ENCODE results near the gene DNAAF5.

DNA sequence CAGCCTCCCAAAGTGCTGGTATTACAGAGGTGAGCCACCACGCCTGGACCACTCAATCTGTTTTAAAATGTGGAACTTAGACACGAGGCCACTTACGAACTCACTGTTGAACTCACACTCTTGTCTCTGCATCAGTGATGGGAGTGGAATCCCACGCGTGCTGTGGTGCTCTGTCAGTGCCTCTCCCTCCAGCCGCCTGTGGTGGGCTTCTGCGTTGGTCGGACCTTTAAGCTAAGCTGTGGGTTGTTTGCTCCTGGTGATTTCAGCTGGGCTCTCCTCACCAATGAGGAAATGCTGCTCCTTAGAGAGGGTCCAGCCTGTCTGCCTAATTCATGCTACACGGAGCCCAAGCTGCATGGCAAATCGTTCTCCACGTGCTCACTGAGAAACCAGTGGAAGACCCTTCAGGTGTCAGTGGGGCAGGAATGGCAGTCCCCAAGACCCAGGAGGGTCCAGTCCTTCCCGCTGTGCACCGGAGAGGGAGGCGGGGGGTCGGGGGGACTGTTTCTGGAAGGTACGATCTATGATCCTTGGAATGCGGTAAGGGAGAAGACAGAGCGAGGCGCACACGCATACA, 18.4 kb downstream of the DNAAF5 start:
- TF ChIP-seq, protein P1, sequence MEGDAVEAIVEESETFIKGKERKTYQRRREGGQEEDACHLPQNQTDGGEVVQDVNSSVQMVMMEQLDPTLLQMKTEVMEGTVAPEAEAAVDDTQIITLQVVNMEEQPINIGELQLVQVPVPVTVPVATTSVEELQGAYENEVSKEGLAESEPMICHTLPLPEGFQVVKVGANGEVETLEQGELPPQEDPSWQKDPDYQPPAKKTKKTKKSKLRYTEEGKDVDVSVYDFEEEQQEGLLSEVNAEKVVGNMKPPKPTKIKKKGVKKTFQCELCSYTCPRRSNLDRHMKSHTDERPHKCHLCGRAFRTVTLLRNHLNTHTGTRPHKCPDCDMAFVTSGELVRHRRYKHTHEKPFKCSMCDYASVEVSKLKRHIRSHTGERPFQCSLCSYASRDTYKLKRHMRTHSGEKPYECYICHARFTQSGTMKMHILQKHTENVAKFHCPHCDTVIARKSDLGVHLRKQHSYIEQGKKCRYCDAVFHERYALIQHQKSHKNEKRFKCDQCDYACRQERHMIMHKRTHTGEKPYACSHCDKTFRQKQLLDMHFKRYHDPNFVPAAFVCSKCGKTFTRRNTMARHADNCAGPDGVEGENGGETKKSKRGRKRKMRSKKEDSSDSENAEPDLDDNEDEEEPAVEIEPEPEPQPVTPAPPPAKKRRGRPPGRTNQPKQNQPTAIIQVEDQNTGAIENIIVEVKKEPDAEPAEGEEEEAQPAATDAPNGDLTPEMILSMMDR (conservative IDR thresholded peaks at IDR 0.05; ENCODE audit: low read depth, low read length), result no peak
- TF ChIP-seq POLR2A (IDR thresholded peaks at IDR 0.05; ENCODE audit: low read depth, low read length) (no peak), BHLHE40 (IDR thresholded peaks at IDR 0.05; ENCODE audit: low read depth, low read length) (no peak), SMC3 (IDR thresholded peaks at IDR 0.05; ENCODE audit: low read depth, low read length) (no peak), CHD1 (IDR thresholded peaks at IDR 0.05; ENCODE audit: low read depth, low read length) (no peak), RCOR1 (IDR thresholded peaks at IDR 0.05; ENCODE audit: insufficient replicate concordance, low read length) (no peak), RFX5 (IDR thresholded peaks at IDR 0.05; ENCODE audit: low read depth, low read length) (no peak), RAD21 (IDR thresholded peaks at IDR 0.05; ENCODE audit: low read length) (no peak), MAZ (IDR thresholded peaks at IDR 0.05; ENCODE audit: borderline replicate concordance, low read depth, low read length) (no peak), MAFK (IDR thresholded peaks at IDR 0.05; ENCODE audit: low read depth, low read length) (no peak), MXI1 (IDR thresholded peaks at IDR 0.05; ENCODE audit: borderline replicate concordance, low read depth, low read length) (no peak), CEBPB (IDR thresholded peaks at IDR 0.05; ENCODE audit: low read depth, low read length) (no peak)
- TF ChIP-seq, protein P2, sequence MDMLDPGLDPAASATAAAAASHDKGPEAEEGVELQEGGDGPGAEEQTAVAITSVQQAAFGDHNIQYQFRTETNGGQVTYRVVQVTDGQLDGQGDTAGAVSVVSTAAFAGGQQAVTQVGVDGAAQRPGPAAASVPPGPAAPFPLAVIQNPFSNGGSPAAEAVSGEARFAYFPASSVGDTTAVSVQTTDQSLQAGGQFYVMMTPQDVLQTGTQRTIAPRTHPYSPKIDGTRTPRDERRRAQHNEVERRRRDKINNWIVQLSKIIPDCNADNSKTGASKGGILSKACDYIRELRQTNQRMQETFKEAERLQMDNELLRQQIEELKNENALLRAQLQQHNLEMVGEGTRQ (IDR thresholded peaks at IDR 0.05; ENCODE audit: low read depth, low read length), result no peak
- TF ChIP-seq, protein P3, sequence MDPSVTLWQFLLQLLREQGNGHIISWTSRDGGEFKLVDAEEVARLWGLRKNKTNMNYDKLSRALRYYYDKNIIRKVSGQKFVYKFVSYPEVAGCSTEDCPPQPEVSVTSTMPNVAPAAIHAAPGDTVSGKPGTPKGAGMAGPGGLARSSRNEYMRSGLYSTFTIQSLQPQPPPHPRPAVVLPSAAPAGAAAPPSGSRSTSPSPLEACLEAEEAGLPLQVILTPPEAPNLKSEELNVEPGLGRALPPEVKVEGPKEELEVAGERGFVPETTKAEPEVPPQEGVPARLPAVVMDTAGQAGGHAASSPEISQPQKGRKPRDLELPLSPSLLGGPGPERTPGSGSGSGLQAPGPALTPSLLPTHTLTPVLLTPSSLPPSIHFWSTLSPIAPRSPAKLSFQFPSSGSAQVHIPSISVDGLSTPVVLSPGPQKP (IDR thresholded peaks at IDR 0.05; ENCODE audit: borderline replicate concordance, low read depth, low read length), result no peak
